NT2/D1 (cell line): ENCODE measurements around the gene SLC24A4.

Source experiments
- SUZ12 ChIP-seq: IDR thresholded peaks from 2 replicates; pipeline ENCODE4 v1.6.1; 2011; ENCODE audit not compliant: insufficient read length, insufficient read depth; ENCODE audit errors: extremely low read depth
- YY1 ChIP-seq: IDR thresholded peaks from 2 replicates; pipeline ENCODE4 v1.6.1; 2011; ENCODE audit not compliant: insufficient read length, insufficient read depth

- TF ChIP-seq YY1 (no peak), SUZ12 (no peak)
Measured at GRCh38 chr14:92308716-92309115, 14.2 kb upstream of the SLC24A4 start.
